HG02588 (cell line): Measurements from ENCODE around the gene AMMECR1.
A peak's percentile ranks its signal among the peaks of the same experiment; 100 is the strongest.
"Not testable (repeated sequence)": the region's sequence is repeated elsewhere in the genome, so short reads cannot be mapped to it uniquely, and the experiment has no call there.

Experiments used
- ATAC-seq: cut with Tn5 transposase; IDR thresholded peaks from one replicate; pipeline ENCODE4 v1.9.1; 2021; ENCODE audit warnings: mild to moderate bottlenecking, moderate library complexity; ENCODE audit not compliant: unreplicated experiment

AMMECR1 gene

DNA sequence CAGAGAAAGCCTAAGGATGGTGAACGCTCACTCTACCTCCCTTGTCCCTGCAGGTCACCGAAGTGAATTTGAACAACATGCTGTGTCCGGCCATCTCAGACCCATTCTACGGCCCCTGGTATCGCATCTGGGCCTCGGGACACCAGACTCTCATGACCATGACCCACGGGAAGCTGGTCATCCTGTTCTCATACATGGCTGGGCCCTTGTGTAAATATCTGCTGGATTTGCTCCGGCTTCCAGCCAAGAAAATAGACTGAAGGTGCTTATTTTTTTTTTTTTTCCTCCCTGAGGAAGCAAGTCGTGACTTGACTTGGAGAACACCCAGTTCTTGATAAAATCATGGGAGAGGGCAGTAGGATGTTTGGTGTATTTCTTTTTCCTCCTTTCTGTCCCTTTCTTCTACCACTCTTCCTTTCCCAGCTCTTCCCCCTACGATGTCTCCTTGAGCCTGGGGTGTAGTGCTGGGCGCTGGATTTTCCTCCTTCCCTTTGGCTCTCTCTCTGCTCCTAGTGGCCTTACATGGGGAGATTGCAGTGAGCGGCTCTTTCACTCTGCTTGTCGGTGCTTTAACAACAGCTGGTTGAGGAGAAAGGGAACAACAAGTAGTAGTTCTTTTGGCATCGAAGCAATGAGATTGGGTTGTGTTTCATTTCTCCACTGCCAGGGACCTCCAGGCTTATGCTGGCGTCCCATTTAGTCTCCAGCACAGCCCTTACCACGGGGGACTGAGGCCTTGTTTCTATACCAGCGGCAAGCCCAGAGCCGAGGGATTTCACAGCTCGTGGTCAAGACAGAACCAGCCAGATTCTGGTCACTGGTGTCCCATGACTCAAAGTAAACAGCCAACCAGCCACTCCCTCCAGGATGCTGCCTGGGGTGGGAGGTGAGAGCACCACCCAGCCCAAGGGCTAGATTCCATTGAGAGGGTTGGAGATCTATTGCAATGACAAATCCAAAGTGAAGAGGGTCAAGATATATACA, 144.4 kb downstream of the AMMECR1 start:
- no peak for ATAC-seq

DNA sequence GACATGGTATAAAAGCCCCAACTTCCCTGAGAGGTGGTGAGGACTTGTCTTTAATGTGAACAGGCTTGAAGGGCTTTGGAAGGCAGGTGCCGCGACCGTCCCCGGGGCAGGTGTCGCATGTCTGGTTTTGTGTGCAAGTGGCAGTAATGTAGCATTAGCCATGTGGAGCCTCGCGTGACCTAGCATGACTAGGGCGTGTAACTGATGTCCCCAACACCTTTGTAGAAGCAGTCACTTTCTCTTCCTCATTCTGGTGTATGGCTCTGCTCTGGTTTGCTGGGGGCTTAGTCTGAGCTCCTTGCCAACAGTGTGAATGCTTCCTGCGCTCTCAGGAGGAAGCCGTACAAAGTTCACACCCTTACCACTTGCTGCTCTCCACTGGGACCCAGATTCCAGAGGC, 145.7 kb downstream of the AMMECR1 start:
- ATAC-seq: peak; percentile 100

DNA sequence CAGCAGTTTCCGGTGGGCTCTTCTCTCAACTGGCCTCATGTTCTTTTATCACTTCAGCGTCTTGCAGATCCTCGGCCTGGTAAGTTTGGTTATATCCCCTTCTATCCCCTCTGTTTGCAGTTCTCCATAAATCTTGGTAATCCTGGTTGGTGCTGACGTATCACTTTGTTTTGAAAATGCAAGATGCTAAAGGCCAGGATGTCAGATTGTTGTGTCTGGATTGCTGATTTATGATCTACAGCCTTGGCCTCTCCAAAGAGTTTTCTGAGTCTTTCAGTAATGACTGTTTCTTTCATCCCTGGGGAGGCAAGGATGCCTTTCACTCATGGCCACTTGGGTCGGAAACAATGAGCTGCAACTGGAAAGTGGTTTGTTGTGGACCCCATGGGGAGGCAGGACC, 146.4 kb downstream of the AMMECR1 start:
- ATAC-seq: no peak

DNA sequence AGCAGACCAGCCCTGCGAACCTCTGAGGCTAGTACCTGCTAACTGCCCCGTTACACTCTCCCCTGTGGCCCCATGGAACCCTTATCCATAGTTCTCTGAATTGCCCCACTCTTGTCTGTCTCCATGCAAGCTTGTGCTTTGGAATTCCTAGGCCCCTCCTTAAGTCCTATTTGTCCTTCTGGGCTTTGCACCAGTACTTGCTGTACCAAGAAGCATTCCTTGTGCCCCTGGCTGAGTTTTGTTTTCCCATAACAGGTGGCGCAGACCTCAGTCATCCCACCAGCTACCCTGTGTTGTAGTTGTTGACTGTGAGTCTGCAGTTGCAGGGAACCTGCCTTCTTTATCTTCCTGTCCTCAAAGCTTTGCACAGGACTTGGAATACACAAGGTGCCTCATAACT, 147.9 kb downstream of the AMMECR1 start:
- ATAC-seq: no peak

DNA sequence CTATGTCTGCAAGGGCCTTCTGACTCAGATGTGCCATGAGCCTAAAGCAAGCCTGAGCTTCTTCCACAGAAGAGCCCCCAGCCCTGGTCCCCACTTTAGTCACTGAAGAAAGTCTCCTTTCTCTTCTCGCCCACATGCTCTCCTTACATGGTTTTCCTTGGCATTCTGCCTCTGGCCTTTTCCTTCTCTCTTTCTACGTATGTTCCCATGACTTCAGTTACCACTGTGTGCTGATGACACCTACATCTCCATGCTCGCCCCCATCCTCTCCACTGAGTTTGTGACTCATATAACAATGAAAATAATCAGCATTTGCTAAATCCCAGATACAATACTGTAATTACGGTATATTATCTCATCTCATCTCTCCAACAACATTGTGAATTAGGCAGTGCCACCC, 149.3 kb downstream of the AMMECR1 start:
- ATAC-seq: no peak

DNA sequence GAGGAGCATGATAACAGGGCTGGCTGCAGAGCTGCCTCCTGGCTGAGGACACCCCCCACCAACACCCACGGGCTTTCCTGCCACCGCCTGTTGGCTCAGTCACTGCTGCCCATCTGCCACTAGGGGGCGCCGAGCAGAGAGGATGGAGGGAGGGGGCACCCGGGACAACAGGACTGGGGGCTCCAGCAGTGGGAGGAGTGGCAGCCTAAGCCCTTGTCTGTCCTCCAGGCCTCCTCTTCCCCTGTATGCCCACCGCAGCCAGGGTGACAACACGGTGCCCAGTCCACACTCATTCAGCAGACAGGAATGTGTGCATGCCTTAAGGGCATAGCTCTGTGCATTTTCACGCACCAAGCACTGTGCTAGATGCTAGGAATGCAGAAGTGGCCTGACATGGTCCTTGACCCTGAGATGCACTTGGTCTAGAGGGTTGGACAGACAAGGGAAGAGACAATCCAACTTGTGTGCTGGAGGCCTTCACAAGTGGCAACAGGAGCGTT, 149.9 kb downstream of the AMMECR1 start:
- no peak for ATAC-seq

- ATAC-seq: no peak
Measured at GRCh38 chrX:110163488-110163887, 154.4 kb downstream of the AMMECR1 start.

DNA sequence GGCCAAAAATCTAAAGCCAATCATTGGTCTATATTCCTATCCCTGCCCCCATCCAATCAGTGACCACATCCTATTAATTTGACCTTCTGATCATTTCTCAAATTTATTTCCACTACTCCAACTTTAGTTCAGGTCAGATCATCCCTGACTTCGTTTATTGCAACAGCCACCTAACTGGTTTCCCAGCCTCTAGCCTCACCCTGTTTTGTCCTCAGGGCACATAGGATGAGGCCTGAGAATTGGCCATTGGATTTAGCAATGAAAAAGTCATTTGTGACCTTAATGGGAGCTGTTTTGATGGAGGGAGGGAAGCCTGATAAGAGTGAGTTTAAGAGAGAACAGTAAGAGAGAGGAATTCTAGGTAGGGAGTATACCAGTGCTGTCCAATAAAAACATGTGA, 155.0 kb downstream of the AMMECR1 start:
- ATAC-seq: no peak

DNA sequence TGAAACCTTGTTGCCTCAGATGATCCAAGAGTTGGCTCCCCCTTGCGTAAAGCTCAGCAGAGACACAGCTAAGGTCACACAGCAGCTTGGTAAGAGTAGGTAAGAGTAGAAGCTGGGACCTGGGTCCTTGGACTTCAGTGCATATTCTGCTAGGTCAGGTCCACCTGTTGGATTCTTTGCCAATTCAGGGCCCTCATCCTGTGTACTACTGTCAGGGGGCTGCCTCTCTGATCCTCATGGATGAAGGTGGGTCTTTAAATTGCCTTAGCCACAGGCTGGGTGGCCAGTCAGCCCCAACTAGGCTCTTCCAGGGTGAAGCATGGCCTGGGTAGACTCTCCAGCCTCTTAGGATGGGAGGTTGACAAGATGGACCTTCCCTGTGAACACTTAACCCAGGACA, 155.8 kb downstream of the AMMECR1 start:
- ATAC-seq: no peak

DNA sequence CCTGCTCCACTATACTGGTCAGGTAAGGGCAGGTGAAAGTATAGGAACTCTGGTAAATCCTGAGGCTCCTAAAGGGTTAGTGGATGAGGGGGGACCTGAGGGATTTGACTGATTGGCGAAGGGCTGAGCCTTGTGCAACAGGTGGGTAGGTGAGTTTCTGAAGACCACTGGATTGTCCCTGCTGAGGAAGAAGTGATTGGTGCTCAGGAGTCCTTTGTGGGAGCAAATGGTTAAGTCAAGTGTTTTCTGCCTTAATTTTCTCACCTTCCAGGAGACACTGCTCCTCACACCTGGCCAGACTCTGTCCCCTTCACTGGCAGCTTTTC, 156.6 kb downstream of the AMMECR1 start:
- ATAC-seq: no peak

DNA sequence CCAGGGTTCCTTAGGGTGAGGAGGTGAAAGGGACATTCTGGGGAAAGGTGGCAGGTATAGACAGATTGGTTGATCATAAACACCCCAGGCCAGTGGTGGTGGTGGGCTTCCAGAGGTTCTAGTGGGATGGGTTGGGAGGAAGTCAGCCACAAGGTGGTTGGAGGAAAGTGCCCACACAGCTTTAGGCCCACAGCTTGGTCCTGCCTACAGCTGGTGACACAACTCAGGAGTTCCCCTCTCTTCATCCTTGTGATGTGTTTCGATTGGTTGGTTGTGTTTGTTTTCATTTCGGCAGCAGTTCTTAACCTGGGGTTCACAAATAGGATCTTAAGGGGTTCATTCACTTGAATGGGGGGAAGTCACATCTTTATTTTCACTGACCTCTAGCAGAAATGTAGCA, 158.0 kb downstream of the AMMECR1 start:
- no peak for ATAC-seq

DNA sequence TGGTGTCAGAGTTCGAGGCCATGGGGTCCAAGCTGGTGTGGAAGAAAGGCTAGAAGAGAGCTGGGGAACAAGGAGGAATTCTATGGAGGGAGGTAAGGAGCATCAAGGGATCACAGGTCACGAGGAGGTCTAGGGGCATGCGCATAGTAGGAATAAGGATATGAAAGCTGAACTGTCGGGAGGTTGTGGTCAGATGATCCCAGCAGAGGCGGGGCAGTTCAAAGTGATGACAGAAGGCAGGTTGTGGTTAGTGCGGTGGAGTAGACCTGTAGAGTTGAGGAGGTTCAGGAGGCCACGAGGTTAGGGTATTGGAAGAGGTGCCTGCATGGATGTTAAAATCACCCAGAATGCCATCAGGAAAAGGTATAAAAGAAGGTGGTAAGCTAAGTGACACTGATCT, 158.7 kb downstream of the AMMECR1 start:
- ATAC-seq: no peak

DNA sequence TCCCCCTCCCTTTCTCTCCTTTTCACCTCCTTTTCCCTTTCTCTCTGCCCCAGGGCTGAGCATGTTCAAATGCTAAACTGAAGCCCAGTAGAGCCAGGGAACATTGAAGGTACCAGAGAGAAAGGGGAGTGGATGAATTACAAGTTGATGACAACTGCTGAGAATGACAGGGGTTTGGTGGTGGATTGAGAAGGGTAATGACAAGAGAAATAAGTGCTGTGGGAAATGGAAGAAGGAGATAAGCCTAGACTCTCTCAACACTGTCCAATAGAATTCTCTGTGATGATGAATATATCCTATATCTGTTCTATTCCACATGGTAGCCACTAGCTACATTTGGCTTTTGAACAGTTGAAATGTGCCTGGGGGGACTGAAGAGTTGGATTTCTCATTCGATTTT, 160.4 kb downstream of the AMMECR1 start:
- ATAC-seq: no peak

DNA sequence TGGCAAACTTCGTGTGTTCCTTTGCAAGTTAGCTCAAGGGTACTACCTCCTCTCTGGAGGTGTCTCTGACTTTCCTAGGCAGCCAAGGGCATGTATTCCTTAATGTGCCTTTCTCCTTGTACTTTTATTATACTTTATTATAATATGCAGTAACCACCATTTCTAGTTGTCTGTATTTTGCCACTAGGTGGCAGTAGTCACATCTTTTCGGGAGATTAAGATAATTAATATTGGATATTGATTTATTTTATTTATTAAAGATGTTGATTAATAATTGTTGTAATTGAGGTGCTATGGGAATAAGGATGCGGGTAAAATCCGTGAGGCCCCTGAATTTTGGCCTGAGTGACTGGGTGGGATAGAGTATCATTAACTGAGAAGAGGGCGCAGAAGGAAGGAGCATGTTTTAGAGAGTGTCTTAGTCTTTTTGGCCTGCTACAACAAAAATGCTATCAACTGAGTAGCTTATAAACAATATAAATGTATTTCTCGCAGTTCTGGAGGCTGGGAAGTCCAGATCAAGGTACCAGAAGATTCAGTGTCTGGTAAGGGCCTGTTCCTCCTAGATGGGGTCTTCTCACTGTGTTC, 161.6 kb downstream of the AMMECR1 start:
- no peak for ATAC-seq

GRCh38 chrX:110155759-110156158, 162.1 kb downstream of the AMMECR1 start:
- ATAC-seq: no peak

- not testable (repeated sequence) for ATAC-seq
Measured at GRCh38 chrX:110154328-110154727, 163.6 kb downstream of the AMMECR1 start.

GRCh38 chrX:110153896-110154295, 164.0 kb downstream of the AMMECR1 start:
- ATAC-seq: no peak

GRCh38 chrX:110153244-110153643, 164.6 kb downstream of the AMMECR1 start:
- no peak for ATAC-seq

DNA sequence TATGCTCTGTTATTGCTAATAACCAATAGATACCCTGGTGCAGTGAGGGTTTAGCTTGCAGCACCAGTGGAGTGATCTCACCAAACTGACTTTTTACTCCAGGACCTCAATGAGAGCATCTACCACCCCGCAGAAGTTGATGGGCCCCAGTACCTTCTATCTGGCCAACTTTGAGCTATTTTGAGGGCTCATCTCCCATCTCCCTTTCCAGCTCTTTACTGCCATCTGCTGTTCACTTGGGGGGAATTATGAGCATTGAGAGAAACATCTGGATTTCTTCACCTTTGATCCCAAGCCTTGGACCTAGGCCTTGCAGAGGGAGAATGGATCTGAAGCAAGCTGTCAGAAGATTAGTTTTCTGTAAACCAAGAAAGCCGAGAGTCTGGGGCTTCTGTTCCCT, 171.4 kb downstream of the AMMECR1 start:
- peak; percentile 55 for ATAC-seq

DNA sequence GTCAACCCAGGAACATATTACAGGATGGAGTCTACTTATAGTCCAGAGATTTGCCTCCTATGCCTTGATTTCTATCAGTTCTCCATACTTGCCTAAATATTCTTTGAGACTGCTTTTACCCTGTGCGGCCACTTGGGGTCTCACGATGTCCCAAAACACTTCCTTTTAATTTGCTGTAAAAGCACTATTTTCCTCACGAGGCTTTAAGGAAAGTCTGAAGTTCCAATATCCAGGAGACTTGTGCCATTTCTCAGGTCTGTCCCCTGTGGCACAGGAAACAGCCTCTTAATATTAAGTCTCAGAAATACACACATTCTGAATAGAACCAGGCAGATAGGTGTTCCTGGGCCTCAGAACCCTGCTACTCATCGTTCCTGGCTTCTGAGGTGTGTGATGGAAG, 172.0 kb downstream of the AMMECR1 start:
- ATAC-seq: no peak

GRCh38 chrX:110145311-110145710, 172.6 kb downstream of the AMMECR1 start:
- no peak for ATAC-seq
